Astrocyte (in vitro differentiated cells and primary cell): ENCODE measurements around the gene CRIM1.

Experiments
- EZH2 ChIP-seq: IDR thresholded peaks from 2 replicates; pipeline ENCODE4 v1.6.1; 2012; ENCODE audit warnings: mild to moderate bottlenecking, low read length, inconsistent platforms; ENCODE audit not compliant: insufficient read depth
- TF ChIP-seq, protein P1 (sequence below): IDR thresholded peaks from 2 replicates; pipeline ENCODE4 v1.5.1; 2011; ENCODE audit warnings: low read depth, mild to moderate bottlenecking, inconsistent platforms, low read length, moderate library complexity; ENCODE audit not compliant: insufficient read depth

DNA sequence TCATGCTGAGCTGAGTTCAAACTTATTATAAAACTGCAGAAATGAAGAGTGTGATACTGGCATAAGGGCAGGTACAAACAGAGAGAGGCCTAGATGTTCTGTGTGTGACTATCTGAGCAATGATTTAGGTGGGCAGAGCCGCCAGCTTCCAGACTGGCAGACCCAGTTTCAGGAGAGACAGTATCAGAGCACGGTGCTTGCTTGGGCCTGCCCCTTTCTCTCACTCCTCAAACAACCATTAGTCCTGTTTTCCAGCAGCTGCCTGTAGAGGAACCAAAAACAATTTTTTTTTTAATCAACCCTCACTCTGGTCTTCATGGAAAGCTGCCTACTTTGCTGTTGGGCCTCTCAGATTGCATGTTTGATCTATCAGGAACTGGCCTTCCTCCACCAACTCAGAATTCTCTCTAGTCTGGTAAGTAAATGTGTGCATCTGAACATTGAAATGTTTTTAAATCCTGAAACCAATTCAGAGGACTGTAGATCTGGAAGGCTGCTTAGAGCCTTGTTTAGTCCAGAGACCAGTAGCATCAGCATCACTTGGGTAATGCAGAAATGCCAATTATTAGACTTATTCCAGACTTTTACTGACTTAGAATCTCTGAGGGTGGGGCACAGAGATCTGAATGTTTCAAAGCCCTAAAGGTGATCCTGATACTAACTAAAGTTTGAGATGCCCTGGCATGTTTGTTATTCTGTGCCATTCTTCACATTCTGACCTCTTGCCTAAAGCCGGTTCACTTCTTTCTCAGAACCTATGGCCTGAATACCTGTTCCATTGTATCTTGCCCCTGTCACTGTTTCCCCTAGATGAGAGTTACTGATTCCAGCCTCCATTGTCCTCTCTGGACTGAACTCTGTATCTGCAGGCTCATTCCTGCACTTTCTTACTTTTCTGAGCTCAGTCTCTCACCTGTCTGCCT, 24.8 kb upstream of the CRIM1 start:
- TF ChIP-seq, protein P1, sequence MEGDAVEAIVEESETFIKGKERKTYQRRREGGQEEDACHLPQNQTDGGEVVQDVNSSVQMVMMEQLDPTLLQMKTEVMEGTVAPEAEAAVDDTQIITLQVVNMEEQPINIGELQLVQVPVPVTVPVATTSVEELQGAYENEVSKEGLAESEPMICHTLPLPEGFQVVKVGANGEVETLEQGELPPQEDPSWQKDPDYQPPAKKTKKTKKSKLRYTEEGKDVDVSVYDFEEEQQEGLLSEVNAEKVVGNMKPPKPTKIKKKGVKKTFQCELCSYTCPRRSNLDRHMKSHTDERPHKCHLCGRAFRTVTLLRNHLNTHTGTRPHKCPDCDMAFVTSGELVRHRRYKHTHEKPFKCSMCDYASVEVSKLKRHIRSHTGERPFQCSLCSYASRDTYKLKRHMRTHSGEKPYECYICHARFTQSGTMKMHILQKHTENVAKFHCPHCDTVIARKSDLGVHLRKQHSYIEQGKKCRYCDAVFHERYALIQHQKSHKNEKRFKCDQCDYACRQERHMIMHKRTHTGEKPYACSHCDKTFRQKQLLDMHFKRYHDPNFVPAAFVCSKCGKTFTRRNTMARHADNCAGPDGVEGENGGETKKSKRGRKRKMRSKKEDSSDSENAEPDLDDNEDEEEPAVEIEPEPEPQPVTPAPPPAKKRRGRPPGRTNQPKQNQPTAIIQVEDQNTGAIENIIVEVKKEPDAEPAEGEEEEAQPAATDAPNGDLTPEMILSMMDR = no peak
- TF ChIP-seq EZH2 = no peak
